ENCODE data around the gene ALOX5.
"Not testable (repeated sequence)": the region's sequence is repeated elsewhere in the genome, so short reads cannot be mapped to it uniquely, and the experiment has no call there.

ALOX5 gene

GRCh38 chr10:45404770-45405120, 30.7 kb downstream of the ALOX5 start:
- DNase-seq (ENCODE audit: low spot score): no peak

- no peak for DNase-seq (ENCODE audit: low spot score)
These were observed 33.5 kb downstream of the ALOX5 start for GRCh38 chr10:45407542-45407941.

- no peak for DNase-seq (ENCODE audit: low spot score)
These were observed 34.7 kb downstream of the ALOX5 start for GRCh38 chr10:45408421-45409319.

GRCh38 chr10:45409347-45409746, 35.3 kb downstream of the ALOX5 start:
- not testable (repeated sequence) for DNase-seq (ENCODE audit: low spot score)

GRCh38 chr10:45409782-45410181, 35.8 kb downstream of the ALOX5 start:
- DNase-seq (ENCODE audit: low spot score): no peak

GRCh38 chr10:45410489-45410806, 36.4 kb downstream of the ALOX5 start:
- DNase-seq (ENCODE audit: low spot score): no peak

GRCh38 chr10:45410807-45411606, 37.0 kb downstream of the ALOX5 start:
- DNase-seq (ENCODE audit: low spot score): no peak

- no peak for DNase-seq (ENCODE audit: low spot score)
These were observed 37.6 kb downstream of the ALOX5 start for GRCh38 chr10:45411607-45411940.

- DNase-seq (ENCODE audit: low spot score): not testable (repeated sequence)
These were observed 41.0 kb downstream of the ALOX5 start for GRCh38 chr10:45415062-45415461.

GRCh38 chr10:45416603-45417002, 42.6 kb downstream of the ALOX5 start:
- no peak for DNase-seq (ENCODE audit: low spot score)

GRCh38 chr10:45417746-45418145, 43.7 kb downstream of the ALOX5 start:
- DNase-seq (ENCODE audit: low spot score): no peak

- DNase-seq (ENCODE audit: low spot score): no peak
These were observed 44.4 kb downstream of the ALOX5 start for GRCh38 chr10:45418417-45418848.

GRCh38 chr10:45418849-45419675, 45.0 kb downstream of the ALOX5 start:
- peak; percentile 52 for DNase-seq (ENCODE audit: low spot score)

GRCh38 chr10:45419676-45420025, 45.6 kb downstream of the ALOX5 start:
- no peak for DNase-seq (ENCODE audit: low spot score)

GRCh38 chr10:45420453-45421192, 46.6 kb downstream of the ALOX5 start:
- DNase-seq (ENCODE audit: low spot score): peak; percentile 37

- DNase-seq (ENCODE audit: low spot score): no peak
These were observed 47.4 kb downstream of the ALOX5 start for GRCh38 chr10:45421221-45422097.

GRCh38 chr10:45422207-45422865, 48.3 kb downstream of the ALOX5 start:
- no peak for DNase-seq (ENCODE audit: low spot score)

- no peak for DNase-seq (ENCODE audit: low spot score)
These were observed 49.0 kb downstream of the ALOX5 start for GRCh38 chr10:45422866-45423659.

- DNase-seq (ENCODE audit: low spot score): no peak
These were observed 50.0 kb downstream of the ALOX5 start for GRCh38 chr10:45423976-45424499.
